Gastrocnemius medialis (tissue), 4 donors: ENCODE data around the gene ETV6. TPM values are rescaled to one million over a fixed set of nuclear protein-coding genes. Genes with fewer than 3 reads are reported as not detected.

Experiments used
- ATAC-seq, 2 donors: fragments of 150-250 bp; one replicate each; pipeline ENCODE4 v1.9.1; 2016
- DNase-seq, 2 donors: peaks; one replicate each; pipeline ENCODE4 v3.0.0-alpha.2; 2019
- H3K27ac ChIP-seq, 4 donors: fragments of 200-600 bp; sonication (generic); 1 replicate in 1 of 4; 2 replicates in 3 of 4; pipeline ENCODE4 v1.5.1; 2016 to 2018; ENCODE audit warnings: mild to moderate bottlenecking in 2 of 4, moderate library complexity in 1 of 4
- H3K27me3 ChIP-seq, 3 donors: fragments of 200-600 bp; sonication (generic) in 2 of 3; 1 replicate in 1 of 3; 2 replicates in 2 of 3; pipeline versions ENCODE4 v1.5.1 to v1.6.0; 2016 to 2019; ENCODE audit warnings: mild to moderate bottlenecking in 1 of 3, moderate library complexity in 1 of 3
- H3K36me3 ChIP-seq, 2 donors: fragments of 200-600 bp; sonication (generic) in 1 of 2; one replicate each; pipeline ENCODE4 v1.5.1; 2017 to 2018
- H3K4me1 ChIP-seq, 2 donors: fragments of 200-600 bp; sonication (generic) in 1 of 2; one replicate each; pipeline ENCODE4 v1.5.1; 2016 to 2017; ENCODE audit warnings: mild to moderate bottlenecking in 2 of 2
- H3K4me3 ChIP-seq, 4 donors: fragments of 200-600 bp; sonication (generic) in 3 of 4; 1 replicate in 1 of 4; 2 replicates in 3 of 4; pipeline ENCODE4 v1.5.1; 2016 to 2019; ENCODE audit warnings: mild to moderate bottlenecking in 2 of 4
- H3K9me3 ChIP-seq, 3 donors: fragments of 200-600 bp; sonication (generic) in 2 of 3; 1 replicate in 1 of 3; 2 replicates in 2 of 3; pipeline ENCODE4 v1.5.1; 2016 to 2019
- CTCF ChIP-seq, 5 experiments: fragments of 450-650 bp in 3 of 5; fragments of 200-600 bp in 2 of 5; sonication (generic) in 2 of 5; IDR thresholded peaks in 4 of 5; conservative IDR thresholded peaks in 1 of 5; 1 replicate in 4 of 5; 2 replicates in 1 of 5; pipeline ENCODE4 v1.5.1; 2016 to 2019; ENCODE audit warnings: antibody characterized with exemption in 5 of 5, mild to moderate bottlenecking in 3 of 5, moderate library complexity in 3 of 5
- POLR2A ChIP-seq, 2 donors: fragments of 450-650 bp; IDR thresholded peaks; one replicate each; pipeline ENCODE4 v1.6.1; 2017; ENCODE audit warnings: antibody characterized with exemption in 2 of 2, mild to moderate bottlenecking in 2 of 2, moderate library complexity in 2 of 2
- in situ Hi-C, 4 donors: fragments of 200-750 bp; cut with MboI; loops; one replicate each; pipeline versions ENCODE4 v1.15.0 to v1.8.0; 2017; ENCODE audit warnings: low sequenced_read_pairs in 4 of 4
- intact Hi-C: fragments of 100-400 bp; cut with DNase I; formaldehyde crosslinking; loops from one replicate; pipeline ENCODE4 v1.15.1; 2023; ENCODE audit warnings: low total_unique reads
- total RNA-seq, 4 donors: library from RNA; depleted of rRNA; stranded (reverse); fragments of >200 nt; gene quantifications; one replicate each; pipeline versions ENCODE4 v1.1.0 to v1.2.3, GENCODE V29; 2016

Gene ETV6
- total RNA-seq, 4 donors from 2014 or later, result 2.8 to 5.9 (median 3.3) TPM

GRCh38 chr12:11884706-11885105, 235.2 kb downstream of the ETV6 start:
- intact Hi-C loops (loop anchor here (10.0 kb wide), 1 partner anchor 150 kb away; no protein-coding TSS in a partner anchor), in situ Hi-C loops (loop anchor here in 1 of 4 donors (25.0 kb wide), 1 partner anchor 103 kb away; no protein-coding TSS in a partner anchor)
- Histone ChIP-seq H3K36me3 (peaks cover 0 to 14% of the 10 kb centered on the region in 2 donors), H3K27me3 (no peaks in the 10 kb centered on the region), H3K9me3 (no peaks in the 10 kb centered on the region), H3K4me1 (peaks cover 8 to 9% of the 10 kb centered on the region in 2 donors), H3K27ac (peak overlapping the region in 2 of 4 donors; percentile 31 to 40), H3K4me3 (no peak overlapping the region)
- TF ChIP-seq CTCF (IDR thresholded peaks at IDR 0.05 in 4 of 5, conservative IDR thresholded peaks at IDR 0.05 in 1 of 5) (no peak), POLR2A (IDR thresholded peaks at IDR 0.05) (no peak)
- ATAC-seq (no peak), DNase-seq (no peak)

GRCh38 chr12:11885261-11886038, 236.0 kb downstream of the ETV6 start:
- no peaks in the 10 kb centered on the region for H3K27me3 ChIP-seq
- peaks cover 8 to 9% of the 10 kb centered on the region in 2 donors for H3K4me1 ChIP-seq
- H3K36me3 ChIP-seq, result peaks cover 0 to 14% of the 10 kb centered on the region in 2 donors
- in situ Hi-C loops, result loop anchor here in 1 of 4 donors (25.0 kb wide), 1 partner anchor 102 kb away; no protein-coding TSS in a partner anchor
- DNase-seq, result no peak
- intact Hi-C loops, result loop anchor here (10.0 kb wide), 1 partner anchor 151 kb away; no protein-coding TSS in a partner anchor
- no peaks in the 10 kb centered on the region for H3K9me3 ChIP-seq
- TF ChIP-seq CTCF (IDR thresholded peaks at IDR 0.05 in 4 of 5, conservative IDR thresholded peaks at IDR 0.05 in 1 of 5) (no peak), POLR2A (IDR thresholded peaks at IDR 0.05) (no peak)
- H3K4me3 ChIP-seq, result no peak overlapping the region
- peak overlapping the region in 3 of 4 donors; percentile 16 to 40 (median 31) for H3K27ac ChIP-seq
- no peak for ATAC-seq

DNA sequence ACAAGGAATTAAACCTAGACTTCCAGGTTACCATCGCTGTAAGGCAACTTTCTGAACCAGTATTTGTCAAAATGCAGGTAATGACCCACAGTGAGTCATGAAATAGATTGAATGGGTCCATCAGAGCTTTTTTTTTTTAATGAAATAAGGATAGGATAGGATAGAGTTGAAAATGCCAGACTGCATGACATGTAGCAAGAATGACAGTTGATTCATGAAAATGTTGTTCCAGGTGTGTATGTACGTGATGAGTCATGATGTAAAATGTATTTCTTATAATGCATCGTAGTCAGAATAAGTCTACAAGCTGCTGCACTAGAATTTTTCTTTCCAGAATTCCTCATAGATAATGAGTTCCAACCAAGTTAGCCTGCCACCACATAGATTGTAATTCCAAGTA, 236.9 kb downstream of the ETV6 start:
- no peaks in the 10 kb centered on the region for H3K9me3 ChIP-seq

GRCh38 chr12:11888029-11888428, 238.6 kb downstream of the ETV6 start:
- peaks cover 0 to 14% of the 10 kb centered on the region in 2 donors for H3K36me3 ChIP-seq
- no peak for TF ChIP-seq POLR2A (IDR thresholded peaks at IDR 0.05)
- TF ChIP-seq CTCF (IDR thresholded peaks at IDR 0.05 in 4 of 5, conservative IDR thresholded peaks at IDR 0.05 in 1 of 5), result no peak
- H3K27me3 ChIP-seq, result no peaks in the 10 kb centered on the region
- H3K9me3 ChIP-seq, result no peaks in the 10 kb centered on the region
- no peak for DNase-seq
- intact Hi-C loops, result loop anchor here (10.0 kb wide), 1 partner anchor 153 kb away; no protein-coding TSS in a partner anchor
- no peak for ATAC-seq
- H3K4me1 ChIP-seq, result peaks cover 0 to 9% of the 10 kb centered on the region in 2 donors
- in situ Hi-C loops, result loop anchor here in 1 of 4 donors (25.0 kb wide), 1 partner anchor 99 kb away; no protein-coding TSS in a partner anchor
- H3K4me3 ChIP-seq, result no peak overlapping the region
- no peak overlapping the region for H3K27ac ChIP-seq

More for the DNA sequence above, 236.9 kb downstream of the ETV6 start:
- peaks cover 0 to 14% of the 10 kb centered on the region in 2 donors for H3K36me3 ChIP-seq
- H3K4me3 ChIP-seq, result no peak overlapping the region
- H3K27ac ChIP-seq, result no peak overlapping the region
- H3K4me1 ChIP-seq, result peaks cover 8 to 9% of the 10 kb centered on the region in 2 donors
- TF ChIP-seq CTCF (IDR thresholded peaks at IDR 0.05 in 4 of 5, conservative IDR thresholded peaks at IDR 0.05 in 1 of 5) (no peak), POLR2A (IDR thresholded peaks at IDR 0.05) (no peak)
- no peak for DNase-seq
- intact Hi-C loops, result loop anchor here (10.0 kb wide), 1 partner anchor 152 kb away; no protein-coding TSS in a partner anchor
- H3K27me3 ChIP-seq, result no peaks in the 10 kb centered on the region
- ATAC-seq, result no peak
- in situ Hi-C loops, result loop anchor here in 1 of 4 donors (25.0 kb wide), 1 partner anchor 101 kb away; no protein-coding TSS in a partner anchor
